Vagina (tissue), 2 donors: ENCODE results near the gene FAM204A. TPM values are rescaled to one million over a fixed set of nuclear protein-coding genes. Genes with fewer than 3 reads are reported as not detected.

Experiments
- DNase-seq, 2 donors: peaks; one replicate each; pipeline ENCODE4 v3.0.0-alpha.2; 2017; ENCODE audit errors: extremely low spot score in 2 of 2
- H3K27ac ChIP-seq: fragments of 200-600 bp; sonication (generic); one replicate; pipeline ENCODE4 v1.5.1; 2019
- H3K27me3 ChIP-seq: fragments of 200-600 bp; sonication (generic); one replicate; pipeline ENCODE4 v1.5.1; 2019
- H3K36me3 ChIP-seq, 2 donors: fragments of 200-600 bp; sonication (generic); one replicate each; pipeline ENCODE4 v1.5.1; 2017 to 2019
- H3K4me1 ChIP-seq: fragments of 200-600 bp; sonication (generic); one replicate; pipeline ENCODE4 v1.5.1; 2019
- H3K4me3 ChIP-seq, 2 donors: fragments of 200-600 bp; sonication (generic); 1 replicate in 1 of 2; 2 replicates in 1 of 2; pipeline ENCODE4 v1.5.1; 2016 to 2019
- H3K9me3 ChIP-seq: fragments of 200-600 bp; sonication (generic); one replicate; pipeline ENCODE4 v1.5.1; 2019
- CTCF ChIP-seq, 3 experiments: fragments of 450-650 bp in 2 of 3; fragments of 200-600 bp in 1 of 3; sonication (generic) in 1 of 3; IDR thresholded peaks; one replicate each; pipeline ENCODE4 v1.5.1; 2017 to 2019; ENCODE audit warnings: antibody characterized with exemption in 3 of 3, mild to moderate bottlenecking in 2 of 3, moderate library complexity in 2 of 3
- POLR2A ChIP-seq, 2 donors: fragments of 450-650 bp; IDR thresholded peaks; one replicate each; pipeline ENCODE4 v1.6.1; 2017; ENCODE audit warnings: antibody characterized with exemption in 2 of 2, mild to moderate bottlenecking in 2 of 2, moderate library complexity in 2 of 2
- POLR2AphosphoS5 ChIP-seq, 2 donors: sonication (generic); formaldehyde crosslinking; IDR thresholded peaks; one replicate each; pipeline ENCODE4 v1.9.0; 2017; ENCODE audit warnings: antibody characterized with exemption in 2 of 2, mild to moderate bottlenecking in 2 of 2, low read depth in 1 of 2; ENCODE audit not compliant: insufficient read depth in 1 of 2
- intact Hi-C: fragments of 100-400 bp; cut with DNase I; formaldehyde crosslinking; loops from one replicate; pipeline ENCODE4 v1.15.1; 2023
- total RNA-seq: library from RNA; depleted of rRNA; stranded (reverse); fragments of >200 nt; gene quantifications from one replicate; pipeline ENCODE4 v1.2.3, GENCODE V29; 2016

The FAM204A gene
- 23.1 TPM for total RNA-seq

DNA sequence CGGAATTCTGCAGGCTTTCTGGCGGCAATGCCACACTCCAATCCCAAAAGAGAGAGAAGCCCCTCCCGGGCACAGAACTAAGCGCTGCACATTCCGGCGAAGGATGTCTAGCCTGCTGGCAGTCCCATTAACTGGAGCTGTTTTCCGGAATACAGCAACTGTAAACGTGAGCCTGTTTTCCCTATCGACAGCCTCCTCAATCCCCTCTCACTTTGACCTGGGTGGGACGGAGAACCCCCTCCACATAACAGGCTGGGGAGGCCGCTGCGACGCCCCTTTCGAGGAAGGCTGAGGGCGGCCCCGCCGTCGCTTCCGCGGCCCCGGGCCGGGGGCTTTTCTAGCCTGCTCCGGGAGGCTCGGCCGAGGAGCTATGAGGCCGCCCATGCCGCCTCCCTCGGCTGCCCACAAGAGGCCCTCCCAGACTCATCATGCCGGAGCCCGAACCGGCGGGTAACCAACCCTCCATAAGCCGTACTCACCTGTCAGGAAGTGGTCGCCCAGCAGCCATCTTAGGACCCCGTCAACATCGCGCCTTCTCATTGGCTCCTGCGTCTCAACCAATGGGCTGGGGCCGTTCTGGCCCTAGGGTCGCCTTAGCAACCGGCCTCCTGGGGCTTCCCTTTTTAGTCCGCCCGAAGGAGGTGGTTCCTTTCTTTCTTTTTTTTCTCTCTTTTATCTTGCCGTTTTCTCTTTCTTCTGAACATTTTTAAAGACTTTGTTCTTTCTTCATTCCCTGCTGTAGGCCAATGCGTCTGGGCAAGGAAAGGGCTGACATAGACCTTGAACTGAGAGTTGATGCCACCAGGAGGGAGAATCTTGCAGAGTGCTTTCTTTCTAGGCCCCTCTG is at the start of gene FAM204A:
FAM204A (minus strand) TSS at position 534 of the 847 bp plus-strand sequence. CDS start 5,909 bp downstream, outside the sequence.
- Histone ChIP-seq H3K4me3 (peak within 1 kb of the TSS; percentile 98 to 99), H3K27me3 (no peaks in the 10 kb centered on the region), H3K4me1 (peaks cover 41% of the 10 kb centered on the region), H3K27ac (peak within 1 kb of the TSS; percentile 76), H3K36me3 (no peaks in the 10 kb centered on the region), H3K9me3 (no peaks in the 10 kb centered on the region)
- peak in 1 of 2 donors; percentile 93 for DNase-seq
- TF ChIP-seq CTCF (IDR thresholded peaks at IDR 0.05), result no peak
- peak; percentile 83 to 88 for TF ChIP-seq POLR2AphosphoS5 (IDR thresholded peaks at IDR 0.05; ENCODE audit: insufficient read depth in 1 of 2, low read depth in 1 of 2)
- intact Hi-C loops, result no loop called here

DNA sequence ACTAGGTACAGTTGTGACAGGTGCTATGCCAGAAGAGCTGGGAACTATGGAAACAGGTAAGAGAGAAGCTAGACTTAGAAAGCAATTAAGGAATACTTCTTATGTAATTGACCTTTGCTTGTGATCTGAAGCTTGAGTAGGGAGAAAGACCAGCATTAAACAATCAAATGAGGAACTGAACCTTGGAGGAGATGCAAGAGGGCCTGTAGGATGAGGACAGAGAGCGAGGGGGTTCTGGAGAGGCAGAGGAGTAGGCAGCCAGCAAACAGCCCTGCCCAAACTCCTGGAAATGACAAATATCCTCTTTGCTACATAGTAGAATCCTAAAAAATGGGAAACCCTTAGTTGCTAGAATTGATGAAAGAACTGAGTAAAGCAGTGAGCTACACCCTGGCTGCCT is 41.6 kb upstream of the FAM204A start:
- no peak for TF ChIP-seq POLR2A (IDR thresholded peaks at IDR 0.05)

DNA sequence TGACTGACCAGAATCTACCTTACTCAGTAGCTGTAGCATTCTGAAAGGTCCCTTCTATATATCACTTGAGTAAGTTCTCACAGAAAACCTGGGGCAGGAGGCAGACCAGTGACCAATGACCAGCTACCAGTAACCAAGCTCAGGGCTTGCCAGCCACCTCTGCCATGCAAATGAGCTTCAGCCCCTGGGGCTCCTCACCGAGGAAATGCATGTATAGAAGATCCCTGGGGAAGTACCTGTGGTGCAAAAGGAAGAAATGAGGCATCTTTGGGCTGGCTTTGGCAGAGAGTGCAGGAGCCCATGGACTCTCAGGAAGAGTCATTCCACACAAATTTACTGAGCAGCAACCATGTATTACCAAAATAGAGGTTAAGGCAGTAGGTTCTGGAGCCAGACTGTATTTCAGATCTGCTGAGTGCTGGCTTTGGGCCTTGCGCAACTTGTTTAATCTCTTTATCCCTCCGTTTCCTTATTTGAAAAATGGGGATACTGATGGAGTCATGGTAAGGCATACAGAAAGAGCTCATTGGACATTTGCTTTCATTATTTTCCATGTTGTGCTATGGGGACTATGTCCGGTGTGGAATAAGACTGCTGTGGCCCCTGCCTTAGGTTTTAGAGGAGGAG is 41.1 kb upstream of the FAM204A start:
- H3K27ac ChIP-seq, result no peak overlapping the region
- no peaks in the 10 kb centered on the region for H3K27me3 ChIP-seq
- DNase-seq, result no peak
- TF ChIP-seq POLR2AphosphoS5 (IDR thresholded peaks at IDR 0.05; ENCODE audit: insufficient read depth in 1 of 2, low read depth in 1 of 2) (no peak), POLR2A (IDR thresholded peaks at IDR 0.05) (no peak), CTCF (IDR thresholded peaks at IDR 0.05) (no peak)
- intact Hi-C loops, result no loop called here
- H3K4me1 ChIP-seq, result no peaks in the 10 kb centered on the region
- no peaks in the 10 kb centered on the region for H3K36me3 ChIP-seq
- no peak overlapping the region for H3K4me3 ChIP-seq
- no peaks in the 10 kb centered on the region for H3K9me3 ChIP-seq

More for the DNA sequence above, 41.6 kb upstream of the FAM204A start:
- Histone ChIP-seq H3K9me3 (no peaks in the 10 kb centered on the region), H3K4me3 (no peak overlapping the region), H3K36me3 (no peaks in the 10 kb centered on the region), H3K4me1 (no peaks in the 10 kb centered on the region), H3K27me3 (no peaks in the 10 kb centered on the region), H3K27ac (no peak overlapping the region)
- DNase-seq, result no peak
- intact Hi-C loops, result no loop called here

DNA sequence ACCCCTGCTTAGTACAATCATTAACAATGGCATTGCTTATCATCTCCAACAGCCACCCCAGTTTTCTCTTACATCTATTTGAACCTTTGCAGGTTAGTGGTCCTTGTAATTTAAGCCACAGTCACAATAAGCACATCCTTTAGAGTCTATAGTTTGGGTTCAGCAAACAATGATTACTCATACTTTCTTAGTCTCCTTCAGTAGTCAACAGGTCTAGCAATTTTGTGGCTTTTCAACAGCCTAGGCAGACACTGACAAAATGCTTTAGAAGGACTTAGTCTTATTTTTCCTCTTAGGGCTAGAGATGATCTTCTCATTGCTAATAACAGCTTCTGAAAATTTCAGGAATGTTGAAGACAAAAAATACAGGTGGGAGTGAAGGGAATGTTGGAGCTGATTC is 32.3 kb upstream of the FAM204A start:
- TF ChIP-seq POLR2A (IDR thresholded peaks at IDR 0.05), result no peak
- TF ChIP-seq CTCF (IDR thresholded peaks at IDR 0.05), result no peak
- TF ChIP-seq POLR2AphosphoS5 (IDR thresholded peaks at IDR 0.05; ENCODE audit: insufficient read depth in 1 of 2, low read depth in 1 of 2), result no peak
- no peak overlapping the region for H3K27ac ChIP-seq

GRCh38 chr10:118373786-118374185 is 31.7 kb upstream of the FAM204A start:
- Histone ChIP-seq H3K4me3 (no peak overlapping the region), H3K27ac (no peak overlapping the region), H3K36me3 (no peaks in the 10 kb centered on the region), H3K4me1 (no peaks in the 10 kb centered on the region), H3K27me3 (no peaks in the 10 kb centered on the region), H3K9me3 (no peaks in the 10 kb centered on the region)
- TF ChIP-seq POLR2A (IDR thresholded peaks at IDR 0.05), result no peak
- TF ChIP-seq POLR2AphosphoS5 (IDR thresholded peaks at IDR 0.05; ENCODE audit: insufficient read depth in 1 of 2, low read depth in 1 of 2), result no peak
- no peak for TF ChIP-seq CTCF (IDR thresholded peaks at IDR 0.05)
- DNase-seq, result no peak
- intact Hi-C loops, result no loop called here

More for the DNA sequence above, 32.3 kb upstream of the FAM204A start:
- no peaks in the 10 kb centered on the region for H3K4me1 ChIP-seq
- H3K27me3 ChIP-seq, result no peaks in the 10 kb centered on the region
- no peaks in the 10 kb centered on the region for H3K9me3 ChIP-seq
- DNase-seq, result no peak
- H3K4me3 ChIP-seq, result no peak overlapping the region
- intact Hi-C loops, result no loop called here
- no peaks in the 10 kb centered on the region for H3K36me3 ChIP-seq
